ENCODE measurements around the gene RBM10. TPM values are rescaled to one million over a fixed set of nuclear protein-coding genes. Genes with fewer than 3 reads are reported as not detected.

RBM10 gene
- total RNA-seq, 4 donors from 2014 or later: 27.9 to 33.1 (median 30.2) TPM

- DNase-seq (ENCODE audit: low spot score in 2 of 2): peak in 1 of 2 donors; percentile 46
- Histone ChIP-seq H3K36me3 (peaks cover 36% of the 10 kb centered on the region), H3K27ac (no peak overlapping the region), H3K9me3 (no peaks in the 10 kb centered on the region), H3K4me3 (no peak overlapping the region), H3K27me3 (no peaks in the 10 kb centered on the region), H3K4me1 (peaks cover 25% of the 10 kb centered on the region)
- TF ChIP-seq POLR2AphosphoS5 (IDR thresholded peaks at IDR 0.05) (no peak), EP300 (IDR thresholded peaks at IDR 0.05) (no peak), POLR2A (IDR thresholded peaks at IDR 0.05) (no peak), CTCF (IDR thresholded peaks at IDR 0.05) (no peak)
- 75% methylated on average over 4 of the region's 4 CpGs for WGBS
These were observed 76.7 kb downstream of the RBM10 start for GRCh38 chrX:47221756-47222155.

DNA sequence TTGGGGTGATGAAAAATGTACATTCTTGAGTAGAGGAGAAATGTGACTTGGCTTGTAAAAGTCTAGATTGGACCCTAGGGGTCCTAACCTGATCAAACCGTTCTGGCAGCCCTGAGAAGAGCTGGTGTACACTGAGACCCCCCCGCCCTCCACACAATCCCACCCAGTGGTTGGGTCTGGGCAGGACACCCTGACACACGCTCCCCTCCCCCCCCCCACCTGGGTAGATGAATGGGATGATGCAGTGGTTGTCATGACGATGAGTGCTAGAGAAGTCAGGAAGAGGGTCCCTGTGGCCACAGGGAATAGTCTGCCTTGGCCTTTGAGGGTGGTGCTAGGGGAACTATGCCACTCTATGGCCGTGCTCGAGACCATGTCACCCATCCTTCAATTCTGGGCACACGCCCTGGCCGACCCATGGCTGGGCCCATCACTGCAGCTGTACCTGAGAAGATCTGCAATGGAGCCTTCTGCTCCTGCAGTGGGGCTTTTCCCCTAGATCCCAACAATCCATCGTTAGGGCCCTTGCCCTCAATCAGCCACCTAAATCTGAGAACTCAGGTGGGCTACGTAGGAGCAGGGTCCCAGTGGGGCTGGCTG, 77.8 kb downstream of the RBM10 start:
- H3K36me3 ChIP-seq: peaks cover 46% of the 10 kb centered on the region
- H3K9me3 ChIP-seq: no peaks in the 10 kb centered on the region
- H3K4me3 ChIP-seq: no peak overlapping the region
- 96% methylated on average over 6 of the region's 10 CpGs for WGBS
- no peak overlapping the region for H3K27ac ChIP-seq
- H3K27me3 ChIP-seq: no peaks in the 10 kb centered on the region
- peaks cover 17% of the 10 kb centered on the region for H3K4me1 ChIP-seq
- TF ChIP-seq EP300 (IDR thresholded peaks at IDR 0.05) (no peak), POLR2A (IDR thresholded peaks at IDR 0.05) (no peak), POLR2AphosphoS5 (IDR thresholded peaks at IDR 0.05) (no peak), CTCF (IDR thresholded peaks at IDR 0.05) (no peak)
- DNase-seq (ENCODE audit: low spot score in 2 of 2): peak in 1 of 2 donors; percentile 48

DNA sequence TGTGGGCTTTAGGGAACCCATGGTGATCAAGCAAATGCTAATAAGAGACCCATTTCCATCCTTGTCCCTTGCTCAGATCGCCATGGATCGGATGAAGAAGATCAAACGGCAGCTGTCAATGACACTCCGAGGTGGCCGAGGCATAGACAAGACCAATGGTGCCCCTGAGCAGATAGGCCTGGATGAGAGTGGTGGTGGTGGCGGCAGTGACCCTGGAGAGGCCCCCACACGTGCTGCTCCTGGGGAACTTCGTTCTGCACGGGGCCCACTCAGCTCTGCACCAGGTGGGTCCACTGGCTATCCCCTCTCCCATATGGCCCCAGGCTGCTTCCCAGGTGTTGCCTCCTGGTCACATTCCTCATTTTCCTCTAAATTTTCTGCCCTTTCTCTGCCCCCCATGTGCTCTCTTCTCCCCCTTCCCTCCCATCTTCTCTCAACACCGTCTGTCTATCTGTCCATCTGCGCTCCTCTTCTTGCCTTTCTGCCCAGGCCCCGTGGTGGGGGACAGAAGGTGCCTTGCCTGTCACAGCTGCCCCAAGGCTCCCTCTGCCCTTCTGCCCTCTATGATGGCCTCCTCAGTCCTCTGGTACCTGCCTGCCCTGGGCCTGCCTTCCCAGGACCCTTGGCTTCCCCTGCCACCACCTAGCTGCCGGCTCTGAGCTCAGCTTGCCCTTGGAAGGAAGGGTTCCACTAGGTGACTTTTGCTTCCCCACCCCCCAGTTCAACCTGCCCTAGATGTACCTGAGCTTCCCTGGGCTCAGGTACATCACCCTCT, 78.6 kb downstream of the RBM10 start:
- Histone ChIP-seq H3K4me1 (peaks cover 17% of the 10 kb centered on the region), H3K9me3 (no peaks in the 10 kb centered on the region), H3K36me3 (peaks cover 52% of the 10 kb centered on the region), H3K27me3 (no peaks in the 10 kb centered on the region), H3K27ac (no peak overlapping the region), H3K4me3 (no peak overlapping the region)
- WGBS: 92% methylated on average over 13 of the region's 13 CpGs
- TF ChIP-seq EP300 (IDR thresholded peaks at IDR 0.05) (no peak), POLR2A (IDR thresholded peaks at IDR 0.05) (no peak), POLR2AphosphoS5 (IDR thresholded peaks at IDR 0.05) (no peak), CTCF (IDR thresholded peaks at IDR 0.05) (no peak)
- DNase-seq (ENCODE audit: low spot score in 2 of 2): peak in 1 of 2 donors; percentile 52

DNA sequence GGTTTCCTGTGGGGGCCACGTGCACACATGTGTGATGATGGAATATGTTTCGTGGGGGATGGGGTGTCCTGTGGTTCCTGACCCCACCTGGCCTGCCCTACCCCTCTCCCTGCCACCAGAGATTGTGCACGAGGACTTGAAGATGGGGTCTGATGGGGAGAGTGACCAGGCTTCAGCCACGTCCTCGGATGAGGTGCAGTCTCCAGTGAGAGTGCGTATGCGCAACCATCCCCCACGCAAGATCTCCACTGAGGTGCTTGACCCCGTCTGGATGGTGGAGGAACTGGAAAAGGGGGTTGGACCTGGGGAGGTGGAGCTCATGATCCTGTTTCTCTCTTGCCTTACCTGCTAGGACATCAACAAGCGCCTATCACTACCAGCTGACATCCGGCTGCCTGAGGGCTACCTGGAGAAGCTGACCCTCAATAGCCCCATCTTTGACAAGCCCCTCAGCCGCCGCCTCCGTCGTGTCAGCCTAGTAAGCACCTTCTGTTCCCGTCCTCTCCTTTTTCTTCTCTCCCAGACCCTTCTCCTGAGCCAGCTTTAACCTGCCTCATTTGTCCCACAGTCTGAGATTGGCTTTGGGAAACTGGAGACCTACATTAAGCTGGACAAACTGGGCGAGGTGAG, 79.4 kb downstream of the RBM10 start:
- TF ChIP-seq CTCF (IDR thresholded peaks at IDR 0.05): no peak
- TF ChIP-seq EP300 (IDR thresholded peaks at IDR 0.05): no peak
- TF ChIP-seq POLR2AphosphoS5 (IDR thresholded peaks at IDR 0.05): no peak
- TF ChIP-seq POLR2A (IDR thresholded peaks at IDR 0.05): no peak
- WGBS: 96% methylated on average over 17 of the region's 17 CpGs
- H3K36me3 ChIP-seq: peaks cover 59% of the 10 kb centered on the region

DNA sequence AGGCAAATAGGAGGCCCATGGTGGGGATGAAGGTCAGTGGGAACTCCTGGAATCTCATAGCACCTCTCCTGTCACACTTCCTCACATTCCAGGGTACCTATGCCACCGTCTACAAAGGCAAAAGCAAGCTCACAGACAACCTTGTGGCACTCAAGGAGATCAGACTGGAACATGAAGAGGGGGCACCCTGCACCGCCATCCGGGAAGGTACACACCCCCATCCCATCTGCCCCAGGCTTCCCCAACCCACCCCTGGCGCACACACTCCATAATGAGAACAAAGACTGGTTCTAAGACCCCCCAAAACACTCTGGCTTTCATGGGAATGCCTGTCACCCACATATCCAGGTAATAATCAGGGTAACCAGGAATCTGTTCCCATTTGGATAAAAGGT, 79.9 kb downstream of the RBM10 start:
- TF ChIP-seq CTCF (IDR thresholded peaks at IDR 0.05) (no peak), POLR2A (IDR thresholded peaks at IDR 0.05) (no peak), EP300 (IDR thresholded peaks at IDR 0.05) (no peak), POLR2AphosphoS5 (IDR thresholded peaks at IDR 0.05) (no peak)
- H3K4me3 ChIP-seq: no peak overlapping the region
- WGBS: 94% methylated on average over 4 of the region's 4 CpGs
- H3K27ac ChIP-seq: no peak overlapping the region
- DNase-seq (ENCODE audit: low spot score in 2 of 2): peak in 1 of 2 donors; percentile 43
- no peaks in the 10 kb centered on the region for H3K27me3 ChIP-seq
- H3K9me3 ChIP-seq: no peaks in the 10 kb centered on the region
- peaks cover 61% of the 10 kb centered on the region for H3K36me3 ChIP-seq
- peaks cover 12% of the 10 kb centered on the region for H3K4me1 ChIP-seq

More for the DNA sequence above, 79.4 kb downstream of the RBM10 start:
- H3K27me3 ChIP-seq: no peaks in the 10 kb centered on the region
- peak in 1 of 2 donors; percentile 56 for DNase-seq (ENCODE audit: low spot score in 2 of 2)
- H3K4me1 ChIP-seq: peaks cover 17% of the 10 kb centered on the region
- H3K9me3 ChIP-seq: no peaks in the 10 kb centered on the region
- H3K4me3 ChIP-seq: no peak overlapping the region
- H3K27ac ChIP-seq: no peak overlapping the region

Measured in suprapubic skin (tissue), 4 donors.